HT1080 (cell line): ENCODE data around the gene RPS27L. TPM values are rescaled to one million over a fixed set of nuclear protein-coding genes. Genes with fewer than 3 reads are reported as not detected.
"Not testable (repeated sequence)": the region's sequence is repeated elsewhere in the genome, so short reads cannot be mapped to it uniquely, and the experiment has no call there.

ENCODE experiments used
- DNase-seq: peaks from one replicate; pipeline ENCODE4 v3.0.0-alpha.2; 2015; ENCODE audit warnings: low read depth
- total RNA-seq: library from RNA; depleted of rRNA; stranded (reverse); fragments of >200 nt; shearing (Covaris generic); gene quantifications from 2 replicates; pipeline ENCODE4 v1.2.3, GENCODE V29; 2014

The RPS27L gene
- total RNA-seq, 1 experiment from 2014 or later = 366 TPM

DNA sequence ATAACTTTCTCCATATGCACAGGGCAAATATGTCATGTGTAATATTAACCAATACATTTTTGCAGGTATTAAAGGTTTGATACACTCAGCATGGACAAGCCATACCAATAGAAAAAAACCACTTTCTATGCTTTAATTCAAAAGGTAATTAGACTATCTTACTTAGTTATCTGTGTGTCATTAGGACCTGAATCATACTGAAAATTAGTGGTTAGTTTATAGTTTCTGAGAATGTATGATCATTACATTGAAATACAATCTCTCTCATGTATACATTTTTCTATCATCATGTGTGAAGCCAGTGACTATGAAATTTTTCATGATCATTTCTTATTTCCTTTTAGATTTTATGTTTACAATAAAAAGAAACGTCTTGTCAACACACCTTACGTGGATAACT, 16.3 kb downstream of the RPS27L start:
- no peak for DNase-seq

GRCh38 chr15:63136742-63137141, 20.5 kb downstream of the RPS27L start:
- DNase-seq = no peak

DNA sequence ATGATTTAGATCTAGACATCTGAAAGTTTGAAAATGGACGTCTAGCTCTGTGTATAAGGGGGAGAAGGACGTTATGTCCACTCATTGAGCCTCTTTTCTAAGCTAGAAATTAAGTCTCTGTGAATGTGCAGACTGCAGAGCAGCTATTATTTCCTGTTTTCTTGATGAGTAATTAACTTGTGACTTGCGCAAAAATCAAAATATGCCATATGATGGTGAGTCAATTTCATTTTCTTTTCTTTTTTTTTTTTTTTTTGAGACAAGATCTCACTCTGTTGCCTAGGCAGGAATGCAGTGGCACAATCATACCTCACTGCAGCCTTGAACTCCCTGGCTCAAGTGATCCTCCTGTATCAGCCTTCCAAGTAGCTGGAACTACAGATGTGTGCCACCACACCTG, 21.5 kb downstream of the RPS27L start:
- peak; percentile 91 for DNase-seq

DNA sequence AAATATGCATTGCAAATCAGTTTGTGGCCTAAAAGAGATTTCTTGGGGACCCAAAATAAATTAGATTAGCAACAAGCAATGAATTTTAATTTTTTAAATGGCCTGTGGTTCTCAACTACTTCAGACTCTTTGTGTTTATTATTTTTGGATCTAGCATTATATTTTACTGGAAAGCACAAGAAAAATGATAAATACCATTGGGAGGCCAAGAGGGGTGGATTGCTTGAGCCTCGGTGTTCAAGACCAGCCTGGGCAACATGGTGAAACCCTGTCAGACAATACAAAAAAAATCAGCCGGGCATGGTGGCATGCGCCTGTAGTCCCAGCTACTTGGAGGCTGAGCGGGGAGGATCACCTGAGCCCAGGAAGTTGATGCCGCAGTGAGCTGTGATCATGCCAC, 22.0 kb downstream of the RPS27L start:
- DNase-seq = no peak

GRCh38 chr15:63134245-63134985, 22.9 kb downstream of the RPS27L start:
- DNase-seq = no peak

DNA sequence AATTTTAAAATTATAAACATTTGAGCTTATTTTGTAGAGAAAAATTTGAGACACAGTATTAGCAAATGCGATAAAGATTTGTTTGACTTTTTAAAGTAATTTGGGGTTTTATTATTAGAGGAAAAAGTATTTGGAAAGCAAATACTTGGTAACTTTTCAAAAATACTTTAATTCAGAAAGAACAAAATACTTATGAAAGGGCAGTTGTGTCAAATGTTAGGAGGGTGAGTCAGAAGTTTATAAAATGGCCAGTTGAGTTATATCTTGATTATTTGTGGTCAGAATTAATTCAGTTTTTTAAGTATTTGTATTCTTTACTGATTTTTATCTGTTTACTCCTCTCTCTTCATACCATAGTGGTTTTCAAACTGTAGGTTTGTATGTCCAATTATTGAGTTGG, 23.5 kb downstream of the RPS27L start:
- DNase-seq = no peak

DNA sequence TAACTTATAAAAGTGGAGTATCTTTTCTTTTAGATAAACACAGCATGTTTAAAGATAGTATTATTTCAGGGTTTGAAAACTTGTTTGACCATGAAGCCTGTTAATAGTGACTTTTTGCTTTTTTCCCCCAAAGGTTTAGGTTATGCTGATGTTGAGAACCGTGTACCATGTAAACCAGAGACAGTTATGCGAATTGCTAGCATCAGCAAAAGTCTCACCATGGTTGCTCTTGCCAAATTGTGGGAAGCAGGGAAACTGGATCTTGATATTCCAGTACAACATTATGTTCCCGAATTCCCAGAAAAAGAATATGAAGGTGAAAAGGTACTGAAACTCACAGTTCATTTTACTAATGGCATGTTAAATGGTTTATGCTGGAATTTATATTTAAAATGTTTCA, 30.6 kb downstream of the RPS27L start:
- no peak for DNase-seq

- no peak for DNase-seq
These were observed 32.8 kb downstream of the RPS27L start for GRCh38 chr15:63124506-63124905.

- peak; percentile 56 for DNase-seq
These were observed 35.0 kb downstream of the RPS27L start for GRCh38 chr15:63122002-63122875.

DNA sequence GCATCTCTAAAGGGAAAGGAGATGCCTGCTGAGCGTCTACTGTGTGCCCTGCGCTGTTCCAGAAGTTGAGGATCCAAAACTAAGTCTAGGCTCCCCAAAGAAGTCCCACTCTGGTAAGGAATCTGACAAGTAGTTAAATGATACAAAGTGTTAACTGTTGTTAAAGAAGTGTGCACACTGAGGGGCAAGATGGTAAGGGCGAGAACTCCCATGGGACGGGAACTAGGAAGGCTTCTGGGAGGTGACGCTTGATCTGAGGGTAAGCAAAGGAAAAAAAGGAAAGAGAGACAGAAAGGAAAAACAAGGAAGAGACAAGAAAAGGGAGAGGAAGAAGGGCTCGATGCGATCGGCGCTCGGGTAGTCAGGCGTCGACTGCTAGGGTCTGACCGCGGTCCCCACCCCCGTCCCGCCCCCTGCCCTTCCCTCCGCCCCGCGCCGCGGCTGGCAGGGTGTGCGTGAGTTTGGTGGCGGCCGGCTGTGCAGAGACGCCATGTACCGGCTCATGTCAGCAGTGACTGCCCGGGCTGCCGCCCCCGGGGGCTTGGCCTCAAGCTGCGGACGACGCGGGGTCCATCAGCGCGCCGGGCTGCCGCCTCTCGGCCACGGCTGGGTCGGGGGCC, 35.8 kb downstream of the RPS27L start, which contains the start of gene LACTB:
LACTB (plus strand) TSS at position 480 of the 620 bp plus-strand sequence; CDS start at position 491, 11 bp downstream.
- DNase-seq = peak; percentile 74

GRCh38 chr15:63118854-63119253, 38.4 kb downstream of the RPS27L start:
- no peak for DNase-seq

DNA sequence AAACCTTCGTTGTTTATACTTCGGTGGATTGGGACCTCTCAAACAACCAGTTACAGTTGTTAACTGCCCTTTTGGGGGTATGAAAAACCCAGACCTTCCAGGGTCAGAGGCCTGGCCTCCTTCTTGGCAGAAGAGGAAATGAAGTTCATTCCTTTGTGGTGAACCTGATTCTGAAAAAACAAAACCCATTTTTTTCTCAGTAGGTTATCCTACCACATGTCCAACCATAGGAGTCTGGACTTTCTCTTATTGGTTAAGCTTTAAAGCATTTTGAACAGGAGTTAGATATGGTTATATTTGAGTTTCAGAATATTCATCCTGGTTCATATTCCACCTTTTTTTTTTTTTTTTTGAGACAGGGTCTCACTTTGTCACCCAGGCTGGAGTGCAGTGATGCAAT, 42.8 kb downstream of the RPS27L start:
- DNase-seq = peak; percentile 46

GRCh38 chr15:63112871-63113270, 44.4 kb downstream of the RPS27L start:
- DNase-seq = no peak

- DNase-seq = no peak
These were observed 45.8 kb downstream of the RPS27L start for GRCh38 chr15:63111481-63111880.

DNA sequence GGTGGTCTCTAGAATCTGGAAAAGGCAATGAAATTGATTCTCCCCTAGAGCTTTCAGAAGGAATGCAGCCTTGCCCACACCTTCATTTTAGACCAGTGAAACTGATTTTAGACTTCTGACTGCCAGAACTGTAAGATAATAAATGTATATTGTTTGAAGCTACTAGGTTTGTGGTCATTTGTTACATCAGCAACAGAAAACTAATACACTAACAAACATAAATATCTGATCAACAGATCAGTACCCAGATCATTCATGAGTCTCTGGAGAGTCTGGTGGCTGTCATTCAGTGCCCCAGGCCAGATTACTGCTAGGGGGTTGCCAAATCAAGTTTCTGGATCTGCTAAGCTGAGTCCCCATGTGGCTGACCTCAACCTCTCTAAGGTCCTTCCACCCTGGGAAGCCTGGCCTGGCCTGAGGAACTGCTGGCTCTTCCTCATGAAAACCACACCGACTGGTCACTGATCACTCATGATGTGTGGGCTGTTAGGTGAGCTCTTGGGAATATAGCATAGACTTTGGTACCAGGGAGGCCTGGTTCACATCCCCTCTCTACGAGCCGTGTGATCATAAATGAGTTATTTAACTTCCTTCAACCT, 46.8 kb downstream of the RPS27L start:
- no peak for DNase-seq

DNA sequence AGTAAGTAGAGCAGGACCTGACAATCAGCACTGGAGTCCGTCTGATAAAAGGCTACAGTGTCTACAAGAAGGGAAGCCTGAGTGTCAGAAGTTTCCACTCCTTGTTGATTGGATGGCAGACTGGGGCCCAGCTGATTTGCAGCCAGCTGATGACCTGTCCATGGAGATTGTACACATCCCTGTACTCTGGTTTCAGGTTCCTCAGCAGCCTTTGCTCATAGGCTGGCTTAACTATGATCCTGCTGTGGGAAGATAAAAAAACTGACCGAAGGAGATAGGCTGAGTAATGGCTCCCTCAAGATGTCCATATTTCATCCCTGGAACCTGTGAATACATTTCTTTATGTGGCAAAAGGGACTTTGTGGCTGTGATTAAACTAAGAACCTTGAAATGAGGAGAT, 47.4 kb downstream of the RPS27L start:
- no peak for DNase-seq

GRCh38 chr15:63109498-63109897, 47.8 kb downstream of the RPS27L start:
- DNase-seq = no peak

DNA sequence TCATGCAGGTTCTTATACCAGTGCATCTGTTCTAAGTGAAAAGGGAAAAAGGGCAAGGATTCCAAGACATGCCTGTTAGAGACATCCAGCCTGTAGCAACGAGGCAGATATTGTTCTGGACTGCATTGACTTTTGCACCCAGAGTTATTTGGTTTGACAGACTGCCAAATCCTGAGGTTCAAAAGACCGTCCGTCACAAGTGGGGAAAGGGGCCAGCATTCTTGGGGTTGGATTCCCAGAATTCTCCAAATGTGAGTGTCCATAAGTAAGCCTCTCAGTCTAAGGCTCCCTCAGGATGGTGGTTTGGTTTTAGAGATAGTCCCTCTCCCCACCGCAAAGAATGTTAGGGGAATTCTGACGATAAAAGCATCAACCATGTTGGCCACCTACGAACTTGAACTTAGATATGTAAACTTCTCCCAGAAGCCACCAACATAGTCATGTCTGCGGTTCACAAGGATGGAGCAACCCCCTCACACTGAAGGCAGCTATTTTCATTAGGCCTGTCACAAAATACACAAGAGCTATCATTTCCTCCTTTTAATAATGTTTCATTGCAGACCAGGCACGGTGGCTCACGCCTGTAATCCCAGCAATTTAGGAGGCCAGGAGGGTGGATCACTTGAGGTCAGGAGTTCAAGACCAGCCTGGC, 49.3 kb downstream of the RPS27L start:
- peak; percentile 100 for DNase-seq

GRCh38 chr15:63105354-63105753, 51.9 kb downstream of the RPS27L start:
- not testable (repeated sequence) for DNase-seq

DNA sequence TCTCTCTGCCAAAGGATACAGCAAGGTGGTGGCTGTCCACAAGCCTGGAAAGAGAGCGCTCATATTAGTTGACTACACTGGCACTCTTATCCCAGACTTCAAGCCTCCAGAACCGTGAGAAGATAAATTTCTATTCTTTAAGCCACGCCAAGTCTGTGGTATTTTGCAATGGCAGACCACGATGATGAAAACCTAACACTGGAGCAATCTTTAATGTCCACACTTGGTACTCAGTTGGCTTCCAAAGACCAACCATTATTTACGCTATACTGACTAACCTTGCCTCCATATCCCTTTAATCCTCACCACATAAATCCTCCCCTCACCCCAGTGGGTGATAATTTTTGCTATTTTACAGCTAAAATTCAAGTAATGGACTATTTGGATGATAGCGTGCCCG, 52.5 kb downstream of the RPS27L start:
- DNase-seq = no peak

DNA sequence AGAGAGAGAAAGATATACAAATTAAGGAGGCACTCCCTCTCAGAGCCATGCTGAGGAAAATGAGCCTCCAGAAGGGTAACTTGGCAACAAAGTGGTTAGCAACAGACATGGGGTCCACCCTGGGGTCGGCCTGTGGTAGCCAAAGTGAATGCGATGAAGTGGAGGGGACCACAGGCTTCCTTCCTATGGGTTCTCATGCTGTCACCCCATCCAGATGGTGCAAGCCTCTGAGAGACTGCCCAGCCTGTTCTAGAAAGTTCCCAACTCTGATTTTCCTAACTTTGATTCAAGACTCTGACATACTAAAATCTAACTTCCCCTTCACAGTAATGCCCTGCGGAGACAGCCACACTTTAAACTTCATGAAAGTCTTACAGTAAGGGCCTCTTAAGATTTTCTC, 53.9 kb downstream of the RPS27L start:
- DNase-seq = no peak
